SHP77 (cell line): Measurements from ENCODE around the gene PDE2A.

Experiments used
- DNase-seq, 2 experiments: peaks; one replicate each; lab custom pipeline; 2025; lab: John Stamatoyannopoulos, UW

The PDE2A gene

DNA sequence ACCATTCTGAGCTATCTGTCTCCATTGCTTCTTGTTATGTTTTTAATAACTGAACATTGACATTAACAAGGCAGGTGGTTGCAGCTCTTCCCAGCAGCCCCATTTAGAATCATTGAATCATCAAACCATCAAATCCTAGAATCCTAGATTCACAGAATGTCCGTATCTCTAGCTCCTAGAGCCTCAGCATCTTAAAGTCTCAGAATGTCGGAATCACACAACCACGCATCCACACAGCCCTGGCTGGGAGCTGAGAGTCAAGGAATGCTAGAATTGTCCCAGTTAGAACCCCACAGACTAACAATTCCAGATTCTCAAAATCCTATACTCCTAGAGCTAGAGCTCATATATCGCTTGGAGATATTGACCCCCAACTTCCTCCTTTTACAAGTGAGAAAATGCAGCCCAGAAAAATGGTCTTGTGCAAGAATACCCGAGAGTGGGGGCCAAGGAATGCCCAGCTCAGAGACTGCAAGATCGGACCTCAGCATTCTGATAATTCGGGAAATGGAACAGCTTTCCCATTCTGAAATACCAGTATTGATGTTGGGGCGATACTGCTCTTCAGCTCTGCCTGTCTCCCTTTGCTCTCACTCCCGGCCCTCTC lies 38.8 kb downstream of the PDE2A start:
- DNase-seq: no peak

DNA sequence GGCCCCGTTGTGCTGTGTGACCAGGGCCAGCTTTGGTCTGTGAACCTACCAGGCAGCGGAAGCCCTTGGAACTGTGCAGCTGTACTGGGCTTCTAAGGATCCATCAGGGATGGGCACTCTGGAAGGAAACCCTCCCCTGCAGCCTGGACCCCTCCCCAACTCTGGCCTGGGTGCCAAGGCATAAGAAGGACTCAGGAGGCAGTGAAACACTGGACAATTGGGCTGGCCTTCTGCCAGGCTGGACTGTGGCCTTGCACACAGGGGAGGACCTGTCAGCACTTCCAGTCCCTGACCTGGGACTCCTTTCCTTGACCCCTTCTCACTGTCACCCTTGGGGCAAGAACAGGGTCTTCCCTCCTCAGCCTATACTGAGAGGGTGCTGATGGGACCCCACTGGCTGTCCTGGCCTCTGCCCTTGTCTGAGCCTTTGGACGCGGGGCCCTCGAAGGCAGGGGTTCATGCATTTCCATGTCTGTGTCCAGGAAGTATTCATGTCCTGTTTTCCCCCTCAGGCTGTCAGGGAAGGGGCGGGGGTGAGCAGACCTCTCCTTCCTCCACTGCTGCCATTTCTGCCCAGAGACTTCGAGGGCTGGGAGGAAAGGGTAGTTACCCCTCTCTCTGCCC lies 39.6 kb downstream of the PDE2A start:
- no peak for DNase-seq

DNA sequence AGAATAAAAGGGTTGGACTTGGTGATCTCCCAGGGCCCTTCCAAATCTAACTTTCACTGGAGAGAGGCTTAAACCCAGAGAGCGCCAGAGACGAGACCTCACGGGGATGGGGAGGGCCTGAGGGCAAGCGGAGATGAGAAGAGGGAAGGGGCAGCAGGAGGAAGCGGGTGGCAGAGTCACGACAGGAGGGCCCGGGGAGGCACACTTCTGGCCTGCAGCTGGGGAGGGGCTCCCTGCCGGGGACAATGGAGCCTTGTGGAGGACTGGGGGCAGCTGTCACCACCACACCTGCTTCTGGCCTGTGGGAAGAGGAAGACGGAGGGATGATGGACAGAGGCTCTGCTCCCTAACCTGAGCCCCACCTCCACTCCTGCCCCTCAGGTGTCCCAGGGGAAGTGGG lies 40.2 kb downstream of the PDE2A start:
- no peak for DNase-seq

DNA sequence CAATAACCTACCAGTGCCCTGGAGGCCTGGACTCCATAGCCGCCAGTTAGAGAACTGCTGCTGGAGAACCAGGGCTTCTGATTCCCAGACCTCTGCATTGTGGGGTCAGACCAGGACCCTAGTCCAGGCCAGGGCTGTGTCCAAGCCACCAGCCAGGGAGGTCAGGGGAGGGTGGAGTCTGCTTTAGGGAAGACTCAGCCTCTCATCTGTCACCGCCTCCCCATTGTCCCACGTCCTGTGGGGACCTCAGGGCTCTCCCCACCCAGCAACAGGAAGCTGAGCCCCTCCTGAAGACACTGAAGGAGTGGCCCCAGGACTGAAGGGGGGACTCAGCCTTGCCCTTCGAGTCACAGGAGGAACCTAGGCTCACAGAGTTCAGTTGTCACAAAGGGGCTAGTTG lies 41.2 kb downstream of the PDE2A start:
- DNase-seq: no peak

DNA sequence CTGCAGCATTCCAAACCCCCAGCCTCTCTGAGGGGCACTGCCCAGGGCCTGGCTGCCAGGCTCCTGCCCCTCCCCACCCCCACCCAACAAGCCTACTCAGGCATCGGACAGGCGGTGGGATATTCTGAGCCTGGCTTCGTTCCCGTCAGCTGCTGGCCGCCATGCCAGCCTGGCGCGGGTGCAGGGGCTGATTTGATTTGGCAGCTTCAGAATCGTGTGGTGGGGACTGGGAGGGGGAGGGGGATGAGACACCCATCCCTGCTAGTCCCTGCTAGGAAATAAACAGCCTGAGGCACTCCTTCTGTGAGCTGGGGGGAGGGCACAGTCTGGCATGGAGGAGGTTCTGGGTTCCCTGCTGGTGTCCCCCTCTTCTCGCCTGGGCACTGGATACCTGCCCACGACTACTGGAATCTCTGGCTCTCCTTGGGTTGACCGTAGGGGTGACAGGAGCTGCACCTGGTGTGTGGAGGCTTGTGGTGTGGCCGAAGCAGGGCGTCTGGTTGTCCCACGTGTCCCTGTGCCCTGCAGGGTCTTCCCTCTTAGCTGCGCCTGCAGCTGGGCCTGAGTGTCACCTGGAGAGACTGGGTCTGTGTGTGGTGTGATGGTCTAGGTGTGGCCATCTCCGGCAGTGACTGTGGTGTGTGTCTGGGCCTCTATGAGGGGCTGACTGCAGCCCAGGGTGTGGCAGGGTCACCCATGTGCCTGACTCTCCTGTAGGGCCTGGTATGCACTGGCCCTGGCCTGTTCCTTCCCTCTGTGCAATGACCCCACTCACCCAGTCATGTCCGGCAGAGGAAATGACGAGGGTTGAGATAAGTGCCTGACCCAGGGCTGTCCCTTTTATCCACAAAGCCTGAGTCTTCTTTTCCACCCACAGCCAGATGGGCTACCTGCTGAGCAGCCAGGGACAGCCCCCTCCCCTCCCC lies 42.2 kb downstream of the PDE2A start:
- DNase-seq: no peak

DNA sequence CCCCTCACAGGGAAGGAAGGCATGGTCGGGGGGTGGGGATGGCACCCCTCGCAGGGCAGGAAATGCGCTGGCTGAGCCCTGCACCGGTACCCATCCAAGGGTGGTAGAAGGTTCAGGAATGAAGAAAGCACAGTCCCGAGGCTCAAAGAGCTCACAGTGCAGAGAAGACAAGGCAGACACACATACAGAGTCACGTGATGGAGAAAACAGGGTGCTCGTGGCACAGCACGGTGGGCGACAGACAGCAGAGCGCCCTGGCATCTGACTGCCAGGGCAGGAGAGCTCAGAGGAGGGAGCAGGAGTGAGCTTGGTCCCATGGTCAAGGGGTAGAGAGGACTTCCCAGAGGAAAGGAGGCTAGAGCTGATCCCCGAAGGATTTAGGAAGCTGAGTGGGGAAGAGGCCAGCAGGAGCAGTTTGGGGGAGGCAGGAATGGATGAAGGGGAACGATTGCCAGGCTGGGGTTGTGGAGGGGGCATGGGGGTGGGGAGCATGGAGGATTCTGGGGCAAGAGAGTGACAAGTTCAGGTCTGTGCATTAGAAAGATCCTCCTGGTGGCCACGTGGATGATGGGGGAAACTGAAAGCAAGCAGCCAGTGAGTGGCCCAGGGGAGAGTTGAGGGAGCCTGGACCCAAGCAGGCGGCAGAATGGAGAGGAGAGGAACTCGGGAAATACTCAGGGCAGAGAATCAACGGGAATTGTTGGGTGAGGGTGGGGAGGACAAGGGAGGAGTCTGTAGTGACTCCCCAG lies 43.9 kb downstream of the PDE2A start:
- DNase-seq: no peak

DNA sequence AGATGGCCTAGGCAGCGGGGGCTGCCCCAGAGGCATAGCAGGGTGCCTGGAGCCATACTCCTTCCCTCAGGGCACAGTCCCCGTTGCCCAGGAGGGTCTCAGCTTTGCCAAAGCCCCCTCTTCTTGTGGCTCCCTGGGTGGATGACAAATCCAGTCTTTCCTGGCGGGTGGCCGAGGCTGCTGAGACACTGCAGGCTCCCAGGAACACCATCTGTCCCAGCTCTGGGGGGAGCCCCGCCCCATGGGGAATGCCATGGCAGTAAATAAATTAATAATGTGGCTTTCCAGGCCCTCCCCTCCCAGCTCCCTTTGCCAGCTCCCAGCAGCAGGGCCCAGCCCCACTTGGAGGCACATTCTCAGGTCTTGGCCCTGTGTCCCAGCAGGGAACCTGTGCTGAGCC lies 45.0 kb downstream of the PDE2A start:
- DNase-seq: no peak

DNA sequence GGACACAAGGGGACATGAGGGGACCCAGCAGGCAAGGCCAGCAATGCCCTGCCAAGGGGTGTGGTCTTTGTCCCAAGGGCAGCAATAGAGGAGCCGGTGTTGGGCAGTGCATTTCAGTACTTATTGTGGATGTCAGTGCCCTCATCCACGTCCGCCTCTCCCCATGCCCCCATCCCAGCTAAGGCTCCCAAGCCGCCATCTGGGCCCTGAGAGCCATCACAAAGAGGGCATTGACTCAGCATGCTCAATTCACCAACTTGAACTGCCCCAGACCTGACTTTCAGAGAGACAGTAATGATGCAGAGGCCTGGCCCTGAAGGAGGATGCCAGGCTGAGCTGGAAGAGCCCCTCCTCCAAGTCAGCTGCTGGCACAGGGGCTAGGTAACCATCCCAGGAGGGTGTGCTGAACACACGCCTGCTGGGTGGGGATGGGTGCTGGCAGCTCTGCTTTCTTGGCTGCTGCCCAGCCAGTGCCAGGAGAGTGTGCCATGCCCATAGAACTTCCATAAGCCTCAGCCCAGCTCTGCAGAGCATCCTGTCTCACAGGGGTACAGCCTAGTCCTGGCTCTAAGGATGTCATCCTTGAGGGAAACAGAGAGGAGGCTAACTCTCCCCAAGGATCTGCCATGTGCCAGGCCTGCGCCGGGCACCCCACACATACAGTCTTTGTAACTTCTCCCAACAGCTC lies 46.5 kb downstream of the PDE2A start:
- no peak for DNase-seq

DNA sequence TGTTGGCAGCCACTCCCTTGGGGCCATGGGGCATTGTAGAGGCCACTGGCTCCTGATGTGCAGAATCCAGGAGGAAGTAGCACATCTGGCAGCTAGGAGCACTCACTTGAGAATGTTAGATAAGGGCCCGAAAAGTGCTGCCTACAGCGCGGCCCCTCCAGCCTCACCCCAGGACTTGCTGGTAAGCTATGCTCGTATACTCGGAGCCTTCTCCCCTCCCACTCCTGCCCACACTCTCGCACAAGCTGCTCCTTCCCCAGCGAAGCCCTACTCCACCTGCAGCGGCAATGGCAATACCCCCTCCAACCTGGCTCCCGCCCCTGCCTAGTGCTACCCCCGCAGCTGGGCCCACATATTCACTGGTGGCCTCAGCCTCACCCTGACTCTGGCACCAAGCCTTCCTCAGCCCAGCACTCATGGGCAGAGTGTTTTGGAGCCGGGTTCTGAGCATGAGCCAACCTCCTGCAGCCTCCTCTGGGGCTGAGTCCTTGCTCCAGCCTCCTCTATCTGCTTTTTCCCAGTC lies 47.7 kb downstream of the PDE2A start:
- DNase-seq: no peak

DNA sequence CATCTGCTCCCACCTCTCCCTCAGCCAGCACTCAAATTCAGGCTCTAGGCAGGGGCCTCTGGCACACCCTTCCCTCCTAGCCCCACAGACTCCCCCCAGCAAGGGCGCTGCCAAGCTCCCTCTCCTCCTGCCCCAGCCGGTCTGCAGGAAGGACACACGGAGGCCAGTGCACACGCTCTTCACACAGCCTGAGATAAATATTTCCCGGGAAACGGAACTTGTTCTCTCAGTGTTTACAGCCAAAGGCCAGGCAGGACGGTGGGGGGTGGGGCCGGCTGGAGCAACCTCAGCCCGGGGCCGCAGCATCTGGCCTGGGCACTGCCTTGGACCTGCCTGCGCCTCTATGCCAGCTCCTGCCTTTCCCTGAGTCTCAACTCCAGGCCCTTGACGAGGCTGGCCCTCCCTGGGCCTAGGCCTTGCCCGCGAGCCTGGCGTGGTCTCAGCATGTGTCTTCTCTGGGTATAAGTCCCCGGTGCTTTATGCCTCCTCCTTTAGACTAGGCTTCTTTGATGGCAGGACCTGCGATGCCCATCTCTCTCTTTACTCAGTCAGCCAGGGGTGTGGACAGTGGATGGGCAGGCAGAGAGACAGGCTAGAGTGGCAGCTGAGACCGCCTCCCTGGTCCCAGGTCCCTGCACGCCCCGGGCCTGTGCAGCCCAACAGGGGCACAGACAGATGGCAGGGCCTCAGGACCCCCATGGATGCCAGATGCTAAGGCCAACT lies 48.4 kb downstream of the PDE2A start:
- no peak for DNase-seq

DNA sequence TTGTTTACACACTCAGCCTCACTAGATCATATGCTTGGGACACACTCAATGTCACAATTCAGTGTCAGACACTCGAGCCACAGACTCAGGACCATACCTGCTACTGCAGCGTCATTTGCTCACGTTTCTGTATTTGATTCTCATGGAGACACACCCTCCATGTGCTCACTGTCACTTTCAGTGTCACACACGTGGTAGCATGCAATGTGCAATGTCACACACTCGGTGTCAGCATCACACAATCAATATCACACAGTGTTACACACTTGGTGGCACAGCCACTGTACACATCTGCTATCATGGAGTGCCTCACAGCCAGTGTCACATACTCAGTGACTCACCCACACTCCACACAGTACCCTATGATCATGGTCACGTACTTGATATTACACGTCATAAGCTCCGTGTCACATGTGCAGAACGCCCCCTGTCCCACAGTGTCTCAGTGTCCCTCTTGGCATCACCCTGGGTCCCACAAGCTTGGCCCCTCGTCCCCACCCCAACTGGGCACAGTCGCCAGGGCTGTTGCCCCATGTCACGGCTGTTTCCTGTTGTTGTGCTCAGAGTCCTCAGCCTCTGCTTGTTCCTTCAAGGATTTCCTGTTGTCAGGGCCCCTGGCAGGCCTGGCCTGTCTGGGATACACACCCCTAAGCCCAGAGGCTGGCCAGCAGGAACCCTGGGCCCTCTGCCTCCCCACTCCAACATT lies 49.6 kb downstream of the PDE2A start:
- DNase-seq: no peak

DNA sequence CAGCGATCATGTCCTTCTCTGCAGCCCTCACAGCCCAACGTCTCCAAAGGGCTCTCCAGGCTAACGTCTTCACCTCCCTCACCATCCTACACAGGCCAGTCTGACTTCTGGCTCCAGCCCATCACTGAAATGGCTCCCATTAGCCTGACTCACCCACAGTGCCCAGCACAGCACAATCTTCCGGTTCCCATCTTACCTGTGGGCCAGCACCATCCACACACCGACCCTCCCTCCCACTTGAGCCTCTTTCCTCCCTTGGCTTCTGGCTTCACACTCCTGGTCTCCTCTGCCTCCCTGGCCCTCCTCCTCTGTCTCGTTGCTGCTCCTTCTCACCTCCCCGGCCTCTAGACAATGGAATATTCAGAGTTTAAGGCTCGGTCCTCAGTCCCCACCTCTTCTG lies 51.2 kb downstream of the PDE2A start:
- no peak for DNase-seq

DNA sequence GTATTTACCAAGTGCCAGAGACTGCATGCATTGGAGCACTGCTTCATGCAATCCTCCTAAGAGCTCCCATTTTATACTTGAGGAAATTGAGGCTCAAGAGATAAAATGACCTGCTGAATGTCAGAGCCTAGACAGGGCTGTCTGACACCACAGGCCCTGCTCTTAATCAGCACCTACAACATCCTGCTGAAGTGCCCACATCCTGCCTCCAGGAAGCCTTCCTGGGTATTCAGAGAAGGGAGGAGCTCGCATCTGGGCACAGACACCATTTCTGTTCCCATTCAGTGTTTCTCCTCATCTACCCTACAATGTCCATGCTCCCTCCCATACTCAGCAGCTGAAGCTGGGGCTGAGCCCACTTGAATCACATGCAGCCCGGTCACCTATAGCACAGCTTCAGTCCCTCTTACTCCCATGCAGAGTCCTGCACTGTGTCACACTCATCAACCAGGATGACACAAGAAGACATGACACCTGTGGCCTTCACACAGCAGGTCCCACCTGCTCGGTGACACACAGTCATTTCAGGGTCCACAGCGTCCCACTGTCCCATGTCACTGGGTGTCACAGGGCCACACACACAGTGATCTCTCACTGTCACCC lies 53.1 kb downstream of the PDE2A start:
- no peak for DNase-seq

DNA sequence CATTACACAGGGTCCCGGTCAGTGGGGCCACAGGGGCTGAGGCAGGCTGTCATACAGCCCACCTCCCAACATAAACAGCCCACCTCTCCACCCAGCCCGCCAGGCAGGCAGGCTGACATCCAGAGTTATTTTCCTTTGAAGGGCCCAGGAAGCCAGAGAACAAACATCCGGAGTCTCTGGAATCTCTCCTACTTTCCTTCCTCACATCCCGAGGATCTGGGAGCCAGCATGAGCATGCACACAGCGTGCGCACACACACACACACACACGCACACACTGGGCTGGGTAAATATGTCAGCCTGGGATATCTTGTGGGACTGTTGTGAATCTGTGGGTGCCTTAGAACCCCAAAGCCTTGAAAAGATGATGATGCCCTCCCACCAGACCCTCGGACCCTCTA lies 55.4 kb downstream of the PDE2A start:
- no peak for DNase-seq

DNA sequence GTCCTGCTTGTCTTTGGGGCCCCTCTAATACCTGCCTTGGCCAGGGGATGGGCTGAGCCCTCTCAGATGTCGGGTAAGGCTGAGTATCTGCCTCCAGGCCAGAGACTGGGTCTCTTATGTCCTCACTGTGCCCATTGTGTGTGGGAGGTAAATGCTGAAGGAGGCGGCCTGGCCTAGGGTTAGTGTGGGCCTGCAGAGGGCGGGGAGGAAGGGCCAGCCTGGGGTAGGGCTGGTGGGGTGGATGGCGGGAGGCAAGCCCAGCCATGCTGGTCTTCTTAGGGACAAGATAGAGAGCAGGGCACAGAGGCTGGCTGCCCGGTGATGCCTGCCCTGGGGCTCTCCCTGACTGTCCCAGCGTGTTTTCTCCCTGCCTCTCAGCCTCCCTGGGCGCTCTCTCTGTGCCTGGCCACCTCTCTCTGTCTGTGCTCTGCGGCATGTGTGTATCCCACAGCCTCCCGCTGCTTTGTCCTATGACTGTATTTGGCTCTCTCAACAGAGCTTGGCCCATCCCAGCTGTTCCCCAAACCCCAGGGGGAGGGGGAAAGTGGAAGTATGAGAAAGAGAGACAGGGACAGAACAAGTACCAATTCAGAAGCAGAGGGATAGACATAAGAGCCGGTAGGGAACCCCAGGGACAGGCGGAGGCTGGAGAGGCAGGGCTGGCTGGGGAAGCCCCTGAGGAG lies 57.0 kb downstream of the PDE2A start:
- DNase-seq: no peak

DNA sequence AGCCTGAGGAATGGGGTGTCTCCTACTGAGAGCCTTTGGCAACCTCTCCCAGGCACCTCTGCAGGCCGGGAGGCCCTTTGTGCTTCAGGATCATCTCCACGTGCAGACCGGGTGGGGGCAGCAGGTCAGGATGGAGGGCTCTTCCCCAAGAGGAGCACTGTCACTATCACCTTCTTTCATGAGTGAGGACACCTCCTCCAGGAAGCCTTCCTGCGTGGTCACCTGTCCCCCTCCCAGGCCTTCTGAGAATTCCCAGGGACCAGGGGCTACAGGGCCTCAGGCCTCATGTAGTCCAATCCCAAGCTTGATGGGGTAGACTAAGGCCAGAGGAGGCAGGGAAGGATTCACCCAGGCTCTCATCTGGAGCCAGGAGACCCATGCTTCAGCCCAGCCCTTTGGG lies 57.6 kb downstream of the PDE2A start:
- no peak for DNase-seq

DNA sequence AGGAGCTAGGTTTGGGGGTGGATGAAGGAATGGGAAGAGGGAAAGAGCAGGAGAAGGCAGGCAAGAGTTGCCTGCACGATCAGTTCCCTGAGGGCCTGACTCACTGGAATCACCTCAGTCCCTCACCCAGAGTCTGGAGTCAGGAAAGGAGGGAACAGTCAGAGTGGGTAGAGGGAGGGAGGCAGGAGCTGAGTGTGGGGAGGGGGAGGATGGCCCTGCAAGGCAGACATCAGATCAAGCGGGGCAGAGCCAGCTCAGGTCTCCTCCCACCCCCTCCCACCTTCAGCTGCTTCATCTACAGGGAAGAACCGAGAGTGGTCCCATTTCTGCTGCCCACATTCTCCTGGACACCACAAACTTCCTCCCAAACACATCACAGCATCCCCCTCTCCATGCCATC lies 58.9 kb downstream of the PDE2A start:
- no peak for DNase-seq

DNA sequence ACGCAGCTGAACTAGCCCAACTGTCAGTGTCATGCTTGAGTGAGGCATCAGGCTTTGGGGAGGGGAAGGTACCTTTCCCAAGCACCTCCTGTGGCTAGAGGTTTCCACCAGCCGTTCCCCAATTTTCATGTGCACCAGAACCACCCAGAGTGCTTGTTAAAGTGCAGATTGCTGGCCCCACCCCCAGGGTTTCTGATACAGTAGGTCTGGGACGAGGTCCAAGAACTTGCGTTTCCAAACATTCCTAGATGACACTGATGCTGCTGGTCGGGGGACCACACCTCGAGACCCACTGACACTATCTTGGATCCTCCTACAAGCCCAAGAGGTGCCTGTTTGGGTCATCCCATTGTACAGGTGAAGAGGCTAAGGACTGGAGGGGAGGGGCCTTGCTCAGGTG lies 59.8 kb downstream of the PDE2A start:
- no peak for DNase-seq

DNA sequence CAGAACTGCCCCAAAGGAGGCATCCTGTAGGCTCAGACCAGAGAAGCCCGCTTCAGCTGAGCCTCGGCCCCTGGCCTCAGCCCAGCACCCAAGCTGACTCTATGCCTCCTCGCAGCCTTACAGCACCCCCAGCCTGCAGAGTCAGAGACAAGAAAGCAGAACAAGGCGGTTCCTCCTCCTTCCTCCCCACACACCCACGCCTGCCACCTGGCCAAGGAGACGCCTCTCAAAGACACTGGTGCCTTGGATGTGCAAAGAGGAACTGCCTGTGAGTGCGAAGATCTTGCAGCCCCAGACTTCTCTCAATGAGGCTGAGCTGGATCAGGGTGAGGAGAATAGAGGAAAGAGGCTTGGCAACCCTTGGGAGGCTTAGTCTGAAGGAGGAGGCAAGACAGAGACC lies 60.2 kb downstream of the PDE2A start:
- no peak for DNase-seq
